GM19193 (cell line): ENCODE measurements around the gene PTPRR.

Source experiments
- POLR2A ChIP-seq: IDR thresholded peaks from 4 replicates; pipeline ENCODE4 v1.6.1; 2011; ENCODE audit not compliant: insufficient read depth, insufficient read length; ENCODE audit errors: extremely low read depth

PTPRR gene

DNA sequence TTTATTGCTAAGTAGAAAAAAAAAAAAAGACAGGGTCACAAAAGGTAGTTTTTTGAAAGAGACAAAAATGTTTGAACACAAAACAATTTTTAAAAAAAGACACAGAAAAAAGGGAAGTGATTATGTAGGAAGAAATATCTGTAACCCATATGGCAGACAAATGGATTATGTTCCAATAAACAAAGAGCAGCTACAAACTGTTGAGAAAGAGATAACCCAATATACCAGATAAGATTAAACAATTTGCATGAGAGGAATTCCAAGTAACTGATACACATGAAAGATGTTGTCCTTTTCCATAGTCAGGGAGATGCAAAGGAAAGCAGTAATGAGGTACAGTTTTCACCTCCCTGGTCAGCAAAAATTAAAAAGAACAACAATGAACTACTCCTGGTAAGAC is 44.9 kb downstream of the PTPRR start:
- no peak for TF ChIP-seq POLR2A

DNA sequence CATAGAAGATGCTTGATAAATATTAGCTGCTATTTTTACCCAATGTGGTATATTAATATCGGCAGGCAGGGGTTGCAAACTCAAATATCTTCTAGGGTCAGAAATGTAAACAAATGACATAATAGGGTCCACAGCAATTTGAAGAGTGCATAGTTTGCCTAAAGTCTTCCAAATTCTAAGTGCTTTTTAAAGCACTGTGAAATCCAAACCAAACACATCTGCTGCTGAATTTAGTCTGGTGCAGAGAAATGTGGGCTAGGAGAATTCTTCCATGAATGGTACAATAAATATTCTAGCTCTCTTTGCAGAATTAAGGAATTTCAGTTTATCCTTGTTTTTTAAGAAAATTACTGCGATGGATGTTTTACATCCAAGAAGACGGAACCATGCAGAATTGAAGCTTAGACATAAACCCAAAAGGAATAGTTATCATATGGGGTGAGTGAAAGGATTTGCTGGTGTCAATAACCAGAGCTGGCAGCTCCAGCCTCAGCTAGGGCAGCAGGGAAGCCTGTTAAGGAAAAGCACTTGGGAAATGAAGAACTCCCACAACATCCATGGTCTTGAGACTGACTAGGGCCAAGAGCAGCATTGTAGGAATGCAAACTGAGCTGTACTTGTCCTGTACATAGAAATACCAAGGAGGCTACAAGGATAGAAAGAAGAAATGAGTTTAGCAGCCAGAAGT is 65.5 kb downstream of the PTPRR start:
- TF ChIP-seq POLR2A, result no peak

DNA sequence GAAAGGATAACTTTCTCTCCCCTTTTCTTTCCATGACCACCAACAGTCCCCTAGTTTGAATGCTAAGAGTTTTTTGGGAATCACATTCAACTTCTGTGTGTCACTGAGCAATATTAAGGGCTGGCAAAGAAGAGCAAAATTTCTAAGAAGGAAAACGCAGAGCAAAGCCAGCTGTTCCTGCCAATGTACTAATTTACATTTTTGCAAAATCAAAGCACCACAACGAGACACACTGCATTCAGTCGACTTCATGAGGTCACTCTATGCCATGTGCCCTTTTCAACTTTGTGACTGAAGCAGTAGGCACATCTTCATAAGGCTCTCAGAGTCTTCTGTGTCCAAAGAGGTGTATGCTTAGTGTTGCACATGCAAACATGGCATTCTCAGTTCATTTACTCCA is 66.4 kb downstream of the PTPRR start:
- TF ChIP-seq POLR2A, result no peak

DNA sequence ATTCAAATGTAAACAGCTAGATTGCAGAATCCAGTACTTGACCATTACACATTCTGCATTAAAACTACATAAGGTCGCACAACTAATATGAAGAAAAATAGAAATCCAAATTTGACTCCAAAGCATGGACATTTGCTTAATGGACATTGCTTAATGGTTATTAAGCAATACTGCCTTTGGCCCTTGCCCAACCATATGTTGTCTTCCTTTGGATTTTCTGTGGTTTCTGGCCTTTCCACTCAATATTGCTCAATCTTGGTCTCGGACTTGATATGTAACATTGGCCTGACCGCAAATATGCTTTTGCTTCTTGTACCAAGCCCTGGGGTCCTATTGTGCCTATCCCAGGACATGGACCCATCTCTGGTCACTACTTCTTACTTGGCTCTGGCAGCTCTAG is 67.2 kb downstream of the PTPRR start:
- TF ChIP-seq POLR2A, result no peak

DNA sequence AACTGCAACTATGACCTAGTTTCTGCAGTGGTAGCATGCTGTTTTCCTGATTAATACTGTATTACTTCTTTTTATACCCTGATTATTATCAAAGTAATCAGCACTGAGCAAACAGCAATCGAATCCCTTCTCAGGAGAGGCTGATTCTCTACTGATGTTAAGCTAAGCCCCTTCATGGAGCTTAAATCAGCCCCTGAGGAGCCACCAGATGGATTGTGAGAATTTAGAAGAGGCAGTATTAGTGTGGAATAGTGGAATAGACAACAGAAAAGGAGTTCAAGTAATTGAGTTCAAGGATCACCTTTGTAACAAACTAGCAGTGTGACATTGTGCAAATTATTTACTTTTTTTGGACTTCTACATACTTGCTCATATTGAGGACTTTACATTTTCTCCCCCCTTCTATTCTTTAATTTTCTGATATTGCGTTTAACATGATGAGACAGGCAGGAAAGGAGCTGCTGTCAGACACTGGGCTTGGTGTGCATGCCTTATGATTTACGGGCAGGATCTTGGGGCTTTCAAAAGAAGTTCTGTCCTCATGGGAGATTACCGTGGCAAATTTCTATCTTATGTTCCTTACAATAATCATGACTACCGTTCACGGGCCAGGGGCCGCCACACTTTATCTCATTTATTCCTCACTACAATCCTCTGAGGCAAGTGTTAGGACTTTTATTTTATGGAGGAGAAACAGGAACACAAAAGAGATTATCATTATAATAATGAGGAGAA is 68.0 kb downstream of the PTPRR start:
- no peak for TF ChIP-seq POLR2A

DNA sequence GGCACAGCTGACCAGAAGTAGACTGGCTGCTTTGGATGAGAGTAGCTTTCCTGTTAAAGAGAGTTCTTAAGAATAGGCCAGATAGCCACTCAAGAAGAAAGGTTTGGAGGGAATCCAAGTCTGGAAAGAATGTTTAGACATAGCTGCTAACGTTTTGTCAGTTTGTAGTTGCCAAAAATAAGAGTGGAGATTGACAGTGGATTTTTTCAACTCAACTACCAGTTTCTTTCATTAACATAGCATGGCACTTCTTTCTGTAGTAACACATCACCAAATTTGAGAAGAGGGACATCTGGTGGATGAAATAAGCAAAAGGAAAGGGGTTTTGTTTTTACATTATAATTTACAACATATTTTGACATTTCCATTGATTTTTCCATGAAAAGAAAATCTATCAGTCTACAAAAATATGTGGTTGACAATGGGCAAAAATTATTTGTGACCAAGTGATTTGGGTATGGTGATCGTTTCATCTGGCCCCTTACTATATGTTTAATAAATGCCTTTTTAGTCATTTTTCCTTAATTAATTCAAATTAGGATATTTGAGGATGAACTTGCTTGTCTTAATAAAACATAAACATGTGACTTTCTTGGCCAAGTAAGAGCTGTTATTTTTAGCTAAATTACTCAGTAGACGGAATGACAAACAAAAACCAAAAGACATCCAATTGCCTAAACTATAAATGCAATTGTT is 71.1 kb downstream of the PTPRR start:
- no peak for TF ChIP-seq POLR2A

DNA sequence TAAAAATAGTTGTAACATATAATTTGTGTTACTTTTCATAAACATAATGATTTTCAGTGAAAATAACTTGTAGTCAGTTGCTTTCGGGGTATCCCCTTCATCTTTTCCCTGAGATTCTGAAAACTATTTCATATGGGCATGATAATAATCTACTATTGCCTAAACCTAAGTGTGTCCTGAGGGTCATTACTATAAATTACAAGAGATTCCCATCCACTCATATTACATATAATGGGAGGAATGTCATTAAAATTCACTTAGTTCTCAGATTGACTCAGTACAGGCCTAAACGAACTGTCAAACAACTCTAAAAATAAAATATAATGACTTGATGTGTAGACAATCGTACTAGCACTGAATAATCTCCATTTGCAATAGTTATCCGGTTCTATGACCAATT is 72.7 kb downstream of the PTPRR start:
- TF ChIP-seq POLR2A, result no peak

DNA sequence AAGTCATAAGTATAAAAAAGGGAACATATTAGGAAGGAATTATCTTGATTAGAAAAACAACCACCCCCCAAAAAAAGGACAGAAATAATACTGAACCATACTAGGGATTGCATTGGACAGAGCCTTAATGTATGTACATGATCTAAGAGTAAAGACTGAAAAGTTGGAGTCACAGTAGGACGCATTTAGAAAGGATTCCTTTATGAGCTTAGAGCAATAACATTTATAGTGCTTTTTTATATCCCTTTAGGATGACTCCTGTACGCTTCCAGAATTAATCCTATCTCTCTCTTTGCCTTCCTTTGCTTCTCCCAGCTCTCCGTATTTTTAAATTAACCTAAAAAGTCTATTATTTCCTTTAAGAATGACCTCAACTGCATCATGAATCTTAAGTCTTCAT is 75.3 kb downstream of the PTPRR start:
- TF ChIP-seq POLR2A, result no peak

DNA sequence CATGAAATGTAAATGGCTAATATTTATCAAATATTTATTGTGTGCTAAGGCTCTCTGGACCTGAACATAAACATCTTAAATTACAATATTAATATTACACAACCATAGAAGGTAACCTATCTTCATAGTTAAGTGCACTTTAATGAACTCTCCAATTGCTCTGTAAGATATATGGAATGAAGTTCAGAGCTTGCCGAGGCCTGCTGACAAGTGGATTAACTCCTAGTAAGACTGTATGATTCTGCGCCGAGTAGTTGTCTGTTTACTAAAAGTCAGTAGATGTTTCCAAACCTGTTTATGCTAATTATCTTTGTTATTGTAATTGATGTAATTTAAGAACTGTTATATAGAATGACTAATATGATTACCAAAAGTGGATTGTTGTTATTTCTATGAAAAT is 77.2 kb downstream of the PTPRR start:
- no peak for TF ChIP-seq POLR2A

DNA sequence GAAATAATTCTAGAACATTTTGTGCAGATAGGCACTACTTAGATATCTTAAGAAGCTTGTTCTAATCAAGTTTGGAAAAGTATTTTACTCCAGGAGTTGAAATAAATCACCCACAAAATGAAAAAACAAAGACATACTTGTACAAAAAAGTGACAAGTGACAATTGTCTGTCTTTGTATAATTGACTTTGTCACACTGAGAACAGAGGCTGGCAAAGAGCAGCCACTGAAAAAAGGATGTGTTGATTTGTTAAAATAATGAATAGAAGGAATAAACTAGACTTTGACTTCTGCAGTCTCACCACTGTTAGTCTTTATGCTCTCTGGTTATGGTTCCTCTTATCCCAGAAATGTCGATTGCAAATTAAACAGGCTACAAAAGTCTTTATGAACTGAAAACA is 77.6 kb downstream of the PTPRR start:
- no peak for TF ChIP-seq POLR2A

DNA sequence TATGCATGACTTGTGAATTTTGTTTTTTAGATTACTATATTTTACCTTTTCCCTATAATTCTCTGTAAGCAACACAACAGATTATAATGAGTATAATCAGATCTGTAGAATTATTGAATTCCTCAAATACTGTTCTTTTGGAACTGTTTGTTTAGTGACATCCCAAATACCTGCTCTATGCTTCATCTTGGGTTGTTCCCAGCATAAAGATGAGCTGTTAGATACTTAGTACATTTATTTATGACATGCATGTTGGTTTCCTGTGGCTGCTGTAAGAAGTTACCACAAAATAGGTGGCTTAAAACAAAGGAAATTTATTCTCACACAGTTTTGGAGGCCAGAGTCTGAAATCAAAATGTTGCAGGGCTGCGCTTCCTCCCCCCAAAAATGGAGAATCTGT is 78.4 kb downstream of the PTPRR start:
- TF ChIP-seq POLR2A, result no peak

DNA sequence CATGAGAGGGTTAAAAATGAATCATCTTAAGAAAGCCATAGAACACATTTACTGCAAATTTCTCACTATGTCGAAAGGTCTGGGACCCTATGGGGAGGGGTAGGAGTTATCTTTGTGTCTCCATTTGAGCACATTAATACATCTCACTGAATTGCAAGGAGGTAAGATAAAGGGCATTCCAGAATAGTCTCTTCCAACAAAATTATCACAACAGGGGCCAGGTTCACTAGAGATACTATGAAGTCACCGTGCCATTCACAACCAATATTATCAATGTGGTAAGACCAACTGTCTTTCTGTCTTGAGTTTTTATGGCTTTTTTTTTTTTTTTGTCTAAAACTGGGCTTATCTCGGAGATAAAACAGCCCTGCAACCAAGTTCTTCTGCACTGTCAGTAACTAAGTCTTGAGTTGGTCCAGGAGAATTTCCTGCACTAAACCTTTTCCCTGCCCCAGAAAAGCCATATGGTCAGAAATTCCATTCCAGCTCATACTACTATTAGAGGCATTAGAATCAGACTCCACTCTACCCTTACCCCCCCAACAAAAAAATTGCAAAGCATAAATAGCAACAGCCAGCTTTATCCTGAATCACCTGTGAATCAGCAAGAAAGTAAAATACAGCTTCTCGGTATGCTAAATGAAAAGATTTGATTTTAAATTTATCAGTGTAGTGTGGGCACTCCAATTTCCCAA is 79.7 kb downstream of the PTPRR start:
- TF ChIP-seq POLR2A, result no peak

DNA sequence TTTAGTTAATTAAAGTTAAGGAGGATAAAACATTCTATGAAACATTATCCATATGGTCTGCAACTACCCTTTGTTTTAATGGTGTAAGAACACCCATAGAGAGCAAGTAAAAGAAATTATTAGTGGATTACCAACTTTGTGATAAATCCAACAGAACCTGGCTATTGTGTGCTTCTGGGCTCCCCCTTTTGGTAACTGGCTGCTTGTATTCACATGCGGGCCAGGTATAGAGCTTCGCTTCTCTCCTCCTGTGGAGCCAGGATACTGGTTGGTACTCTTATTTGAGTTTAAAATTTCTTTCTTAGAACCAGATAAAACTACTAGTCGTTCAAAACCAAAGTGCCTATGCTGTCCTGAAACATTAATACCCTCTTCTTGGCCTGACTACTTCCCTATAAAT is 81.0 kb downstream of the PTPRR start:
- TF ChIP-seq POLR2A, result no peak

DNA sequence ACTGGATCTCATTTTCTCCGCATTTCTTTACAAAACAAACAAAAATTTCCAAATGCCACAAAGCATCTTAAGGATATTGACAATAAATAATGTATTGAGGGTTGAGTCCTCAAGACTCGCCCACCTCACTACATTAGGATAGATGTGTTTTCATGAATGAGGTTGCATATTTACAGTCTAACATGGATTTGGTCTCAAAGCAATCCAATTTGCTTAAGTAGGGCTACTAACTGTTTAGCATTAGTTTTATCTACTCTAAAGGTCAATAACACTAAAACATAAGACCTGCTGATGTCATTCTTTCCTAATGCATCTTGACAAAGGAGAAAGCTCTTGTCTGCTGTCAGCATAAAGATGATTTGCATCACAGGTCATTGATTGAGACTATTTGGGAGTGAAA is 82.4 kb downstream of the PTPRR start:
- no peak for TF ChIP-seq POLR2A

DNA sequence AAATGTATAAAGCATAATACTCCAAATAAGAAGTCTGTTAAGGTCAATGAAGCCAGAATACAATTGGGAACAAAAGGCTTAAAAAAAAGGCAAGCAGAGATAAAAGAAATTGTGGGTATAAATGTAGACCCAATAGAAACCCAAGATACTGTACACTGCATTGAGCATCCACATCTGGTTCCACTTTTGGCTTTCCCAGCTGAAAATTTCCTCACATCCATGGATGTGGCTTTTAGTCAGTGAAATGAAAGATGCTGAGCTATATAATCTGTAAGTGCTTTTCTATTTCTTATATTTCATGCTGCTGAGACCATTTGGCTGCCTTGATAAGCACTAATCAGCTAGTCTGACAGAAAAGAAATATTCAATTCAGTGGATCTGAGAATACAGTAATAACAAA is 83.5 kb downstream of the PTPRR start:
- no peak for TF ChIP-seq POLR2A
